ENCODE data around the gene CNTNAP2. TPM values are rescaled to one million over a fixed set of nuclear protein-coding genes. Genes with fewer than 3 reads are reported as not detected.

Gene CNTNAP2
- total RNA-seq, 1 experiment from 2014 or later: 60.0 TPM

GRCh38 chr7:148385009-148385682 is 2268.5 kb downstream of the CNTNAP2 start:
- intact Hi-C loops (cut with micrococcal nuclease; ENCODE audit: unreplicated experiment): no loop called here
- Histone ChIP-seq H3K9me3 (ENCODE audit: low read depth, low read length, poor library complexity, severe bottlenecking) (no peaks in the 10 kb centered on the region), H3K27me3 (replicated peaks; ENCODE audit: insufficient read depth, low read depth, low read length, poor library complexity) (no peaks in the 10 kb centered on the region), H3K27ac (ENCODE audit: low read depth, low read length, poor library complexity, severe bottlenecking) (no peak overlapping the region), H3K4me3 (ENCODE audit: low read depth, low read length, poor library complexity, severe bottlenecking) (no peak overlapping the region), H3K4me1 (ENCODE audit: insufficient read depth, low read length, poor library complexity, severe bottlenecking) (peaks cover 13% of the 10 kb centered on the region), H3K36me3 (ENCODE audit: insufficient read depth, low read length, poor library complexity, severe bottlenecking) (no peaks in the 10 kb centered on the region)
- POLR2A ChIA-PET (ENCODE audit: low non-redundant PET): no interaction called here
- no peak for DNase-seq (ENCODE audit: low spot score)
- TF ChIP-seq EZH2 (IDR thresholded peaks at IDR 0.05; ENCODE audit: borderline replicate concordance, low read depth, low read length, poor library complexity, severe bottlenecking): no peak
- TF ChIP-seq CTCF (conservative IDR thresholded peaks at IDR 0.05; ENCODE audit: low read depth, low read length): no peak
- CTCF ChIA-PET: no interaction called here
- BruUV-seq (replicated peaks): no TSS peak

- ChIA-PET POLR2A (ENCODE audit: low non-redundant PET) (no interaction called here), CTCF (no interaction called here)
- no peaks in the 10 kb centered on the region for H3K4me1 ChIP-seq (ENCODE audit: insufficient read depth, low read length, poor library complexity, severe bottlenecking)
- H3K4me3 ChIP-seq (ENCODE audit: low read depth, low read length, poor library complexity, severe bottlenecking): no peak overlapping the region
- DNase-seq (ENCODE audit: low spot score): no peak
- no peaks in the 10 kb centered on the region for H3K36me3 ChIP-seq (ENCODE audit: insufficient read depth, low read length, poor library complexity, severe bottlenecking)
- BruUV-seq (replicated peaks): no TSS peak
- no peaks in the 10 kb centered on the region for H3K9me3 ChIP-seq (ENCODE audit: low read depth, low read length, poor library complexity, severe bottlenecking)
- intact Hi-C loops (cut with micrococcal nuclease; ENCODE audit: unreplicated experiment): no loop called here
- H3K27ac ChIP-seq (ENCODE audit: low read depth, low read length, poor library complexity, severe bottlenecking): no peak overlapping the region
- no peaks in the 10 kb centered on the region for H3K27me3 ChIP-seq (replicated peaks; ENCODE audit: insufficient read depth, low read depth, low read length, poor library complexity)
- no peak for TF ChIP-seq CTCF (conservative IDR thresholded peaks at IDR 0.05; ENCODE audit: low read depth, low read length)
- no peak for TF ChIP-seq EZH2 (IDR thresholded peaks at IDR 0.05; ENCODE audit: borderline replicate concordance, low read depth, low read length, poor library complexity, severe bottlenecking)
These were observed 2273.8 kb downstream of the CNTNAP2 start for GRCh38 chr7:148390381-148390780.

GRCh38 chr7:148391591-148391990 is 2275.0 kb downstream of the CNTNAP2 start:
- Histone ChIP-seq H3K27ac (ENCODE audit: low read depth, low read length, poor library complexity, severe bottlenecking) (no peak overlapping the region), H3K4me1 (ENCODE audit: insufficient read depth, low read length, poor library complexity, severe bottlenecking) (no peaks in the 10 kb centered on the region), H3K36me3 (ENCODE audit: insufficient read depth, low read length, poor library complexity, severe bottlenecking) (no peaks in the 10 kb centered on the region), H3K9me3 (ENCODE audit: low read depth, low read length, poor library complexity, severe bottlenecking) (no peaks in the 10 kb centered on the region), H3K4me3 (ENCODE audit: low read depth, low read length, poor library complexity, severe bottlenecking) (no peak overlapping the region), H3K27me3 (replicated peaks; ENCODE audit: insufficient read depth, low read depth, low read length, poor library complexity) (no peaks in the 10 kb centered on the region)
- no peak for DNase-seq (ENCODE audit: low spot score)
- no peak for TF ChIP-seq CTCF (conservative IDR thresholded peaks at IDR 0.05; ENCODE audit: low read depth, low read length)
- TF ChIP-seq EZH2 (IDR thresholded peaks at IDR 0.05; ENCODE audit: borderline replicate concordance, low read depth, low read length, poor library complexity, severe bottlenecking): no peak
- intact Hi-C loops (cut with micrococcal nuclease; ENCODE audit: unreplicated experiment): no loop called here
- ChIA-PET POLR2A (ENCODE audit: low non-redundant PET) (no interaction called here), CTCF (no interaction called here)
- no TSS peak for BruUV-seq (replicated peaks)
